Measurements from ENCODE around the gene LIPI.
A peak's percentile ranks its signal among the peaks of the same experiment; 100 is the strongest.

Gene LIPI

DNA sequence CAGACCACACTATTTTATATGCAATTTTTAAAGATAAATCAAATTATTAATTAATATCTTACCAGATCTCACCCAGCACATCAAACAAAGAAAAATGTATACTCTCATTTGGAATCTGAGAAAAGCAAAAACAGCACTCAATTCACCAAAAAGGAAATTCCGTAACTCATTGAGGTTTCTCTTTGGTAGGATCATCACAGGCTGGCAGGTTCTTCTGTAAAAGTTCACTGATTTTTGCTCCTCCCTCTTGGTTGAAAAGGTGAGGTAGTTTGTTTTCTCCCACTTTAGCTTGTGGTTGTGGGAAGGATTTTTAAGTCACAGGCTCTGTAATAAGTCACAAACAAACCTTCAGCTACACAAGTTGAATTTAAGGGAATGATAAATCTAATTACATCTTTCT, at the start of gene LIPI:
Gene LIPI (minus strand): TSS at position 218 of the 400 bp plus-strand sequence. CDS start 110 bp downstream, at position 108.
- no peak for DNase-seq

- DNase-seq, result no peak
Measured at GRCh38 chr21:14260174-14260764, 49.5 kb upstream of the LIPI start.

DNA sequence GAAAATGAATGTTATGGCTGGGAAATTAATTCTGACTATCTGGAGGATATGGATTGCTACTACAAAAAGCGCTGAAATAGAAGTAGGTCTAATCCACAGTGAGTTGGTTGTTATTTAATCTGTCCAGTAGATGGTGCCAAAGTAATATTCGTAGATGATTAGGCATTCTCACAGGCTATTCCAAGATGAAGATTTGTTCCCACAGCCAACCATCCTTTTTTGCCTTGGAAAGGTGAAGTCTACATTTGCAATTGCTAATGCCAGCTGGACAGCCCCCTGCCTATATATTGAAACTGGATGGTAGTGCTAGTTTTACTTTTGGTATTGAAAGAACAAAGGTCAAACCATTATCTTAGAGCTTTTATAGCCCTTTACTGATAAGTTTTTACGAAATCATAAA, 49.0 kb upstream of the LIPI start:
- peak; percentile 41 for DNase-seq

DNA sequence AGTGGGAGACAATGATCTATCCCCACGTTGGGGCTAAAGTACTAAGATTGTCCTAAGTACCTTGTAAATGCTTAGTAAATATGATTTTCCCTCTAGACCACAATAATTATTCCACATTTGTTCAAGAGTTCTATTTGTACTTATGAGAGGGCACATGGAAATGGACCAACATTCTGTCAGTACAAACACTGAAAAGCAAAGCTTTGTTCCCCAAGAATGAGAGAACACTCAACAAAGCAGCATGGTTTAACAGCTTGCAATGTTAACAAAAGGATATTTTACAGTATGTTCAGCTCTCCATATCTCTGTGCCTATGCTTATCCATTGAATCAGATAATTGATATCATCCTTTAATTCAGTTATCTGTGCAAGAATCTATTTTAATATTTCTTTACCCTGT, 40.6 kb upstream of the LIPI start:
- DNase-seq, result no peak

DNA sequence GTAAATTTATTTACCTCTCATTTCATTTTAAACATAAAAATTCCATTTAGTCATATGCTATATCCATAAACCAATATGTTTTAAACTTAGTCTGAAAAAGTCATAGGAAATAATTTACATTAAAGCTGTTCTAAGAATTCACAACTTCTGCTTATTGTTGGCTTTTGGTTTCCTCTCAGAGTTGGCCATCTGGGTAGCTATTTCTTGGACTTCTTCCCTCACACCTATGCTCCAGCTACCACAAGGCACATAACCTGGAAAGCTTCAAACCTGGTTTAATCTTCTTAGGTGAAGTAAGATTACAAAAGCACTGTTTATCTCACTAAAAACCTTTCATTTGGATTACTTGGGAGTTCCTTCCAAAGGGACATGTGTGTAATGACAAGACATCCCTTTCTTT, 35.0 kb upstream of the LIPI start:
- no peak for DNase-seq

- DNase-seq, result no peak
Measured at GRCh38 chr21:14244911-14245310, 34.2 kb upstream of the LIPI start.

GRCh38 chr21:14243874-14244273, 33.1 kb upstream of the LIPI start:
- DNase-seq, result no peak

DNA sequence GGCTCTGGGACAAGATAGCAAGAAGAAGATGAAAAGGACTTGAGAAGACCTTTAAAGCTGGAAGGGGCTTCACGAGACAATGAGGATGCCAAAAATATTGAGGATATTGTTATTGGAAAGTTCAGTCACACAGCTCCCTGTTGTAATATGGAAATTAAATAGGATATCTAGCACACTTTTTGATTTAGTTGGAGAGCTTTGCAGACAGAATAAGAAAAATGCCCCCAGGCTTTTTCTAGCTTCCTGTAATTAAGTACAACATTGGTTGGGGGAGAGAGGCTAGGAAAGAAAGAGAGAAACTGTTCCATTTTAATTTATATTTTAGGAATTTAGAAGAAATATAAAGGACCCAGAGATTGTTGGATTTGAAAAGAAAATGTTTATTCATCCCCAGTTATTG, 32.7 kb upstream of the LIPI start:
- no peak for DNase-seq

DNA sequence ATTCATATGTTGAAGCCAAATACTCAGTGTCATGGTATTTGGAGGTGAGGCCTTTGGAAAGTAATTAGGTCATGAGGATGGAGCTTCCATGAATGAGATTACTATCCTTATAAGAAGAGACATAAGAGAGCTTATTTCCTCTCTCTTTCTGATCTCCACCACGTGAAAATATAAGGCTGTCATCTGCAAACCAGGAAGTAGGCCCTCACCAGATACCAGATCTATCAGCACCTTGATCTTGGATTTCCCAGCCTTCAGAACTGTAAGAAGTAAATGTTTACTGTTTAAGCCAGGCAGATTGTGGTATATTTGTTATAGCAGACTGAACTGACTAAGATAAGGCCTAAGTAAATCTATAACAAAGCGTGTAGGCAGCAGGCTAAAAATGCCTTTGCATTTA, 30.5 kb upstream of the LIPI start:
- DNase-seq, result peak; percentile 13

DNA sequence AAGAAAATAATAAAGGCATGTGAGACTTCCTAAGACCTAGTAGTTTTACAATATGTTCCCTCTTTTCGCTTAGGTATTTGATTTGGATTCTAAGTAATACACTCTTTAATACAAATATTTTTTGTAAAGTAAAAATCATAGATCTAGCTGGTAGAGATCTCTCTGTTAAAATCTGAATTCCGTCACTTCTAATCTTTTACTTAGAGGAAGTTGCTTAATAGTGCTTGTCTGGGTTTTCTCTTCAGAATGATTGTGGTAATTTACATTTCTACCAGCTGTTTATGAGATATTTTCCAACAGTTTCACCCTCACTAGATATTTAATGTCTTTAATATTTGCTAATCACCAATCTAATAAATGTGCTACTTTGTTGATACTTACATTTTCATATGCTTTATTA, 28.5 kb upstream of the LIPI start:
- no peak for DNase-seq

GRCh38 chr21:14236180-14236579, 25.4 kb upstream of the LIPI start:
- no peak for DNase-seq

- DNase-seq, result no peak
Measured at GRCh38 chr21:14235101-14235500, 24.3 kb upstream of the LIPI start.

DNA sequence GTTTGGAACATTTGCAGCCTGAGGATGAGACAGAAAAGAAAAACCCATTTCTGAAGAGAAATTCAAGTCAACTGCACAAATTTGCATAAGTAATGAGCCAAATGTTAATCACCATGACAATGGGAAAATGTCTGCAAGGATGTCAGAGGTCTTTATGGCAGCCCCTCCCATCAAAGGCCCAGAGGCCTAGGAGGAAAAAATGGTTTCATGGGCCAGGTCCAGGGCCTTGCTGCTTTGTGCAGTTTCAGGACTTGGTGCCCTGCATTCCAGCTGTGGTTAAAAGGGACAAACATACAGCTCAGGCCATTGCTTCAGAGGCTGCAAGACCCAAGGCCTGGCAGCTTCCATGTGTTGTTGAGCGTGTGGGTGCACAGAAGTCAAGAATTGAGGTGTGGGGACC, 18.6 kb upstream of the LIPI start:
- DNase-seq, result no peak

DNA sequence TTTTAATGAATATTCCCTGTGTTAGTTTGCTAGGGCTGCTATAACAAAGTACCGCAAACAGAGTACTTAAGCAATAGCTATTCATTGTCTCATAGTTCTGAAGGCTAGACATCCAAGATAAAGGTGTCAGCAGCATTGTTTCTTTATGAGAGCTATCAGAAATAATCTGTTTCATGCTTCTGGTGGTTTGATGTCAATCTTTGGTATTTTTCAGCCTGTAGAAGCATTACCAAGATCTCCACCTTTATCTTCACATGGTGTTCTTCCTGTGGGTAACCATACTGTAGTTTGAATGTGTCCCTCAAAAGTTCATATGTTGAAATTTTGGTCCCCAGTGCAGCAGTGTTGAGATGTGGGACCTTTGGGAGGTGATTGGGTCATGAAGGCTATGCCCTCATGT, 12.6 kb upstream of the LIPI start:
- no peak for DNase-seq

GRCh38 chr21:14215971-14216641, 5.4 kb upstream of the LIPI start, which contains the start of gene RBM11:
RBM11 (plus strand) TSS chr21:14216157; CDS start chr21:14216187, 30 bp downstream.
- DNase-seq, result peak; percentile 82

DNA sequence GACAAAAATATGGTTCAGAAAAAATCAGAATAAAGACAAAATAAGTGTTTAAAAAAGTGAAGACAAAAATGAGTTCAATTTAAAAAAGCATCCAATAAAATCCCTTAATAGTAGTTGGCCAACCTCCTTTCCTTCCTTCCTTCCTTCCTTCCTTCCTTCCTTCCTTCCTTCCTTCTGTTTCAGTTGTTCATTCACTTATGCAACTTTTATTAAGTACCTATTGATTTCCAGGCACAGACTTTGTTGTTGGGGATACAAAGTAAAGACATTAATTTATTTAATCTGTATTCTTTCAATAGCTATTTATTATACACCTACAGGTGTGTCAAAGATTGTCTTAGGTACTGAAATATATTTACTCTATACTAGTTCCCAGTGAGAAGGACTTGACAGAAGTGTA, 2.4 kb upstream of the LIPI start:
- DNase-seq, result no peak

DNA sequence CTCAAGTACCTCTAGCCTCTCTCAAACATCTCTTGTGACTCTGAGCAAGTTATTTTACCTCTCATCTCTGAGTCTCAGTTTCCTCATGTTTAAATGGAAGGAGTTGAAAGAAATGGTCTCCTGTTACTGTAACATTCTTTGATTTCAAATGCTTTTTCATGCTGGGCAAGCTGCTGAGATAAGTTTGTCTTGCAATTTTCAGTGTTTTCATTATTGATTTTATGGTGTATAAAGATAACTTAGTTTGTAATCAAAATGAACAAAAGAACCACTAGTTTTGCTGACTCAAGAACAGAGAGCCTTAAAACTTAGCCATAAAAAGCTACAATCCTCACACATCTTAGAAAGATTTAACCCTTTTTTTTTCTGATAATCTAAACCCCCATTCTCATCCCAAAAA, 4.5 kb downstream of the LIPI start:
- no peak for DNase-seq

DNA sequence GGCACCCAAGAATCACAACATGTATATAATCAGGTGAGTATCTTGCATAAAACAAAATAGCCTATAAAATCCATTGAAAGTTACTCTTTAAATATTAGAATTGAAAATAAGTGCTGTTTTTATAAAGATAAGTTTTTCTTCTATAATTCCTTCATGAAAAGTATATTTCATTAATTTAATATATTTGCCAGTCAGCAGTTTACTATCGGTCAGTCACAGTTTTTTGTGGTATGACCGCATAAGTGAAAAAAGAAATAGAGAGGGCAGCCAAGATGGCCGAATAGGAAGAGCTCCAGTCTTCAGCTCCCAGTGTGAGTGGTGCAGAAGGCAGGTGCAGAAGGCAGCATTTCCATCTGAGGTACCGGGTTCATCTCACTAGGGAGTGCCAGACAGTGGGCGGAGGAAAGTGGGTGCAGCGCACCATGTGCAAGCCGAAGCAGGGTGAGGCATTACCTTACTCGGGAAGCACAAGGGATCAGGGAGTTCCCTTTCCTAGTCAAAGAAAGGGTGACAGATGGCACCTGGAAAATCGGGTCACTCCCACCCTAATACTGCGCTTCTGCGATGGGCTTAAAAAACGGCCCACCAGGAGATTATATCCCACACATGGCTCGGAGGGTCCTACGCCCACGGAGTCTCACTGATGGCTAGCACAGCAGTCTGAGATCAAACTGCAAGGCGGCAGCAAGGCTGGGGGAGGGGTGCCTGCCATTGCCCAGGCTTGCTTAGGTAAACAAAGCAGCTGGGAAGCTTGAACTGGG, 44.1 kb downstream of the LIPI start:
- DNase-seq, result peak; percentile 22

DNA sequence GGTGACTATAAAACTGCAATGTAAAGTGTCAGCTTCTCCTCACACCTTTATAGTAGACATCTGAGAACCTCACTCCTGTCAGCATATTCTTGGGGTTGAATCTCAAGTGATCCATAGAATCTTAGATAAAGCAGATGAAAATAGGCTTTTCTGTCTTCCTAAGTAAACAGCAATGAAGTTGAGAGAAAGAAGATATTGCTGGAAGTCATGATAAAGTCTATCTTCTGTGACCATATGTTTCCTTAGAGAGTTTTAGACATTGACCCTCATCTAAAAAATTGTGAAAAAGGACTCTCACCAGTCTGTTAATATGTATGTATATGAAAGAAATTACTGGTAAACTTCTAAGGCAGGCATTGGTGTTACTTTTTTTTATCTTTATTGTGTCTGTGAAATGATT, 66.8 kb downstream of the LIPI start:
- DNase-seq, result no peak

DNA sequence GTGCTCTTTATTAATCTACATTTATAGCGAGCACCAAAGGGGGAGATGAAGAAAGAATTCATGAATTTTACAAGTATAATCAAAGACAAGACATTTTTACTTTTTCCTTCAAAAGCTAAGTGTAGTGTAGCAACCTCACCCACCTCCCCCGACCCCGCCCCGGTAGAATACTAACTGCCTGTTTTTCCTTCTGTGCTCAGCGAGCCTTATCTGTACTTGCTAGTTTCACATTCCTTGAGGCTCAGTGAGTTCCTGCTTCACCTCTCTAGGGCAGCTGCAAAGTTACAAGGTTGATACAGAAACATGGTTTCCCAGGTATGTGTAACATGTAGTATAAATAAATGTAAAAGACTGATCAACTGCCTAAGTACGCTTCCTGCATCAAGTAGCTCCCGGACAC, 86.5 kb downstream of the LIPI start:
- DNase-seq, result no peak

DNA sequence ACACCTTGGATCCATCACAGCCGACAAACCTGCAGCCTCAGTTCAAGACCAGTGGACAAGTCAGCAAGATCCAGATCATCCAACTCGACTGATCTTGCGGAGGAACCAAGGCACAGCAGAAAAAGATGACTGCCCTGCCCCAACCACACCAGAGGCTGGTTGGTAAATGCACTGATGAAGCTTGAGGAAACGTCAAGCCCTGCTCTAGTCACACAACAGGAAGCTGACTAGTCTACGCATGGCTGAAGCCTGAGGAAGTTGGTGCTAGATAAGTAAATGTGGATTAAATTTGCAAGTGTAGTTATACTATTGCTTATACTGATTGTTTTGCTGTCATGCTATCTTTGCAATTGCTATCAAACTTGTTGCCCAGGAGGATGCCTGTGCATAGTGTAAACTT, 89.0 kb downstream of the LIPI start:
- no peak for DNase-seq

- DNase-seq, result peak; percentile 74
Measured at GRCh38 chr21:14120091-14120734, 90.5 kb downstream of the LIPI start.

- DNase-seq, result peak; percentile 16
Measured at GRCh38 chr21:14119038-14119437, 91.7 kb downstream of the LIPI start.

- DNase-seq, result no peak
Measured at GRCh38 chr21:14116080-14116481, 94.7 kb downstream of the LIPI start.

Measured in RPMI8226 (cell line).